HL-60 (cell line): ENCODE results near the gene ATRNL1.

Source experiments
- CTCF ChIP-seq: IDR thresholded peaks from one replicate; pipeline ENCODE4 v1.5.1; 2011; ENCODE audit warnings: low read length, control low read depth, inconsistent platforms; ENCODE audit not compliant: insufficient read depth
- POLR2AphosphoS5 ChIP-seq: IDR thresholded peaks from 2 replicates; pipeline ENCODE4 v1.6.1; 2012; ENCODE audit warnings: low read depth
- REST ChIP-seq: IDR thresholded peaks from 2 replicates; pipeline ENCODE4 v1.6.1; 2012; ENCODE audit warnings: low read depth; ENCODE audit not compliant: insufficient replicate concordance
- SPI1 ChIP-seq: IDR thresholded peaks from 2 replicates; pipeline ENCODE4 v1.6.1; 2012; ENCODE audit warnings: low read depth, mild to moderate bottlenecking, borderline replicate concordance

DNA sequence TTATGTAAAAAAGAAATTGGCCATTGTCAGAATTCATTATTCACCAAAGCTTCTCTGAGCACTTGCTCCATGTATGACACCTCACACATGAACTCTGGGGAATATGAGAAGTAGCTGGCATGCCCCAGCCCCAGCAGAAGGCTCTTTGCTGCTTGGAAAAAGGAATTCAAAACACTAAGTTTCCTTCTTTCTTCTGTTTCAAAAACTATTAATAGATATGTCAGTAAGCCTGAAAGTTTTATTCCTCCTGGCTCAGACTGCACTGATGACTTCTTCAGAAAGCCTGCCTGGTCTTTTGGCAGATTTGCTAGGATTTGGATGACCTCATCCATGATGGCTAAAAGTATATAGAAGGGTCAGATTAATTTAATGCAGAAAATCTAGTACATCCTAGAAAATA, 668.9 kb downstream of the ATRNL1 start:
- TF ChIP-seq SPI1, result no peak
- TF ChIP-seq POLR2AphosphoS5, result no peak
- TF ChIP-seq CTCF, result no peak
- no peak for TF ChIP-seq REST
